A204.1 (cell line): ENCODE measurements around the gene ALOX5AP.

Experiments
- FAIRE-seq: peaks from 2 replicates; lab custom pipeline; 2012; peaks lifted over from hg19 to GRCh38; lab: Jason Lieb, UNC

ALOX5AP gene

DNA sequence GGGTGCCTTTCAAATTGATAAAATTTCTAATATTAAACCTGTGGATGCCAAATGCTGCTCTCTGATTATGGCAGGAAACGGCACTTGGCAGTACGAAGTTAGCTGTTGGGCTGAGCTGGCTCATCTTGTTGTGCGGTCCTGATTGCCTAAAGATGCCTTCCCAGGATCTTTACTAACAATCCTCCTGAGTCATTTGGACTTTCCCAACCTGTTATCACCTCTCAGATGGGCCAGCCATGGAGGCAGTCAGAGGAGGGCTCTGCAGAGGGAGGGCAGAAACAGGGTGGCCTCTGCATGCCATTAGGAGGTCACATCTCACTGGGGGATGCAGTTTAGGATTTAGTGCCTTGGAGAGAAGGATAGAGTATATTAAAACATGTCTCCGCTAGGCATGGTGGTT is 27.3 kb downstream of the ALOX5AP start:
- no peak for FAIRE-seq

DNA sequence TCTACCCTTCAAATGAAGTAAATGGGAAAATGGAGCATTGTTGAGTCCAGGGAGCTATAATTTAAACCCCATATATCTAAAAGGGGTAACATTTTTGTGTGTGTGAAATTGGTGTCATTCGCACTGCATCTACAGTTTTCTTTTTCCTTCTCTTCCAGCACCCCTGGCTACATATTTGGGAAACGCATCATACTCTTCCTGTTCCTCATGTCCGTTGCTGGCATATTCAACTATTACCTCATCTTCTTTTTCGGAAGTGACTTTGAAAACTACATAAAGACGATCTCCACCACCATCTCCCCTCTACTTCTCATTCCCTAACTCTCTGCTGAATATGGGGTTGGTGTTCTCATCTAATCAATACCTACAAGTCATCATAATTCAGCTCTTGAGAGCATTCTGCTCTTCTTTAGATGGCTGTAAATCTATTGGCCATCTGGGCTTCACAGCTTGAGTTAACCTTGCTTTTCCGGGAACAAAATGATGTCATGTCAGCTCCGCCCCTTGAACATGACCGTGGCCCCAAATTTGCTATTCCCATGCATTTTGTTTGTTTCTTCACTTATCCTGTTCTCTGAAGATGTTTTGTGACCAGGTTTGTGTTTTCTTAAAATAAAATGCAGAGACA is 28.6 kb downstream of the ALOX5AP start:
- FAIRE-seq = no peak

DNA sequence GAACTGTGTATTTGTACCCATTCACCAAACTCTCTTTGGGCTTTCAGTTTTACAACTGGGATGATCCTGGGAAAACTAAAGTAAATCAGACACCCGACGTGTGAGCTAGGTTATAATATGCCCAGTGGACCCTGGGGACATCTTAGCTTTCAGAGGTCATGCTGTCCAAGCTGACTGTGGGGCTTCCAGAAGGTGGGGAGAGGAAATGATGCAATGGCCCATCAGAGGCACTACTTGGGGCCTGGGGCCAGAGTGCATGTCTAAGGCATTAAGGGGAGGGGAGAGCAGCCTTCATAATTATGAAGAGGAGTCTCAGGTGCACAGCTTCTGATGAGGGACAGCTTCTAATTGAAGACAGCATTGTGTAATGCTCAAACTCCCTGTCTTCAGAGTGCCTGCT is 30.9 kb downstream of the ALOX5AP start:
- no peak for FAIRE-seq

DNA sequence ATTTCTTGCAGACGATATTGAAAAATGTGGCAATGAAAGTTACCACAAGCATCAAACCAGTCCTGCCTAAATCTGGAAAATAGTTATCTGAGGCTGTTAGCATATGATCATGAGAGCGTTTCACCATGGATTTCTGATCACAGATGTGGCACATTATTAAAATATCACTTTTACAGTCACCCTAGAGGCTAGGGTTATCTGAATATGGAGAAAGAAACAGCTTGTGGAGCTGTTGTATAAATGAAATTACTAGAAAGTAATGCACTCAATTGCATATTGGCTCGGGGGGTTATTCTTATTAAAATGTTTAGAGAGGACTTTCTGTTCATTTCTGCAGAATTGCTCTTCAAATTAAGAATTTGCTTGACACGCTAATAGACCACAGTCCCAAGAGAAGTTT is 35.6 kb downstream of the ALOX5AP start:
- FAIRE-seq = no peak

DNA sequence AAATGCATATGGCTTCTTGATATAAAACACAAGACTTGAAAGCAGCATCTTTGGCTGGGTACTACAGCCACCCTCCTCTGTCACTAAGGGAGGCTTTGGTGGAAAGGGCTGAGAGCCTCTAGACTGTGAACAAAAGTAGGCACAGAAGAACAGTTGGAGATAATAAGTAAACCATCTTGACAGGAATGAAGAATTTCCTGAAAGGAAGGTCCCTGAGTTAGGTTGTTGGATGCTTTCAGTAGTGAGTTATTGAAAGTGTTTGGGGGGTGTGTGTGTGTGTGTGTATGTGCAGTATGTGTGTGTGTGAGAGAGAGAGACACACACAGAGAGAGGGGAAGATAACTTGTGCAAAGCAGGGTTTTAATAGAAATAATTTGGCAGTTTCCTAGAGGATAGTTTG is 38.2 kb downstream of the ALOX5AP start:
- FAIRE-seq = no peak

DNA sequence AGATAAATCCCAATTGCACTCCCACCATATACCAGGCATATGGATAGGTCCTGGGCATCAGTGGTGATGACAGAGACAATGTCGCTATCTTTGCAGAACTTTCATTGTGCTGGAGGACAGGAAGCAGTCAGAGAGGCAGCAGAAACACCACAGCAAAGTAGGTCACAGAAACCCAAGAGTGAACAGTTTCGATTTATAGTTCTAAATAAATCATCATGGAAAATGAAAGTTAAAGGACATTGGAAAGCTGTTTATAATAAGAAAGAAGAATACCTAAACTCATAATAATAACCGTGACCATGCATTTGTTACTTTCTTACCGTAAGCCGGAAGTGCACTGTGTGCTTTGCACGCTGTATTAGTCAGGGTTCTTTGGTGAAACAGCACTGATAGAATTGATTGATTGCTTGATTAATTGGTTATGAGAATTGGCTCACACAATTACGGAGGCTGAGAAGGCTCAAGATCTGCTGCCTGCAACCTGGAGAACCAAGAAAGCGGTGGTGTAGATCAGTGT is 38.9 kb downstream of the ALOX5AP start:
- FAIRE-seq = no peak

DNA sequence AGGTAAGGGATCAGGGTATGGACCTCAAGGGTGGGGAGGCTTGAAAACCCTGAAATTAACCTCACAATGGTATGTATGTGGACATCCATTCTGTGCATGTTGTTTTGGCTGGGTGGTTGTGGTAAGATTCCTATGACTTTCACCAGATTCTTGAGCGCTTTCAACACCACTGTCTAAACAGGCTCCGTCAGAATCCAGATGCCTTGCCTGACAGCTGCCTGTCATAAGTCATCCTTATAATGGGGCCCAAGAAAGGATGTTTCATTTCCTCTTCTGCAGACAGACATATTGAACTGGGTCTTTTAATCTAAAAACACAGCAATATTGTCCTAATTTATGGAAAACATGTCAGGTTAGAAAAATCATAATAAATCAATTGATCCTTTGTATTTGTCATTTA is 41.3 kb downstream of the ALOX5AP start:
- FAIRE-seq = no peak

DNA sequence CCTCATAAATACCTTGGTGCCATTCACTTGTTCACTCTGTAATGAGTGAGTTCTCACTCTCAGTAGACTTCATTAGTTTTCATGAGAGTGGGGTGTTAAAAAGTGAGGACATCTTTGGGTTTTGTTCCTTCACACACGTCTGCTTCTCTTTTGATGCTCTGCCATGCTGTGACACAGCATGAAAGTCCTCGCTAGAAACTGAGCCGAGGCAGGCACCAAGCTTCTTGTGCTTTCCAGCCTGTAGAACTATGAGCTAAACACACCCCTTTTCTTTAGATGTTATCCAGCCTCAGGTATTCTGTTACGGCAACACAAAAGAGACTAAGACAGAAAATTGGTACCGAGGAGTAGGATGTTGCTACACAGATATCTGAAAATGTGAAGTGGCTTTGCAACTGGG is 43.7 kb downstream of the ALOX5AP start:
- no peak for FAIRE-seq

DNA sequence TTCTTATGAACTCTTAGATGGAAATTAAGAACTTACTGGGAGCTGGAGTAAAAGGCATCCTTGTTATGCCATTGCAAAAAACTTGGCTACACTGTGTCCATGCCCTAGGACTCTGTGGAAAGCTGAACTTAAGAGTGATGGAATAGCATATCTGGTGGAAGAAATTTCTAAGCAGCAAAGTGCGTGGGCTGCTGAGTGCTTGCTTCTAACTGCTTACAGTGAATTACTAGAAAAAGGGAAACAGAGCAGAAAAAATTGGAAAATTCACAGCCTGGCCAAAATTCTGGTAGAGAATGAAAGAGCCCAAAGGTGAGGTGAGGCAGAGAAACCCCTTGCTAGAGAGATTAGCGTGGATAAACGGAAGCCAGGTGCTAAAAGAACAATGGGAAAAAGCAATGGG is 44.3 kb downstream of the ALOX5AP start:
- FAIRE-seq = no peak

DNA sequence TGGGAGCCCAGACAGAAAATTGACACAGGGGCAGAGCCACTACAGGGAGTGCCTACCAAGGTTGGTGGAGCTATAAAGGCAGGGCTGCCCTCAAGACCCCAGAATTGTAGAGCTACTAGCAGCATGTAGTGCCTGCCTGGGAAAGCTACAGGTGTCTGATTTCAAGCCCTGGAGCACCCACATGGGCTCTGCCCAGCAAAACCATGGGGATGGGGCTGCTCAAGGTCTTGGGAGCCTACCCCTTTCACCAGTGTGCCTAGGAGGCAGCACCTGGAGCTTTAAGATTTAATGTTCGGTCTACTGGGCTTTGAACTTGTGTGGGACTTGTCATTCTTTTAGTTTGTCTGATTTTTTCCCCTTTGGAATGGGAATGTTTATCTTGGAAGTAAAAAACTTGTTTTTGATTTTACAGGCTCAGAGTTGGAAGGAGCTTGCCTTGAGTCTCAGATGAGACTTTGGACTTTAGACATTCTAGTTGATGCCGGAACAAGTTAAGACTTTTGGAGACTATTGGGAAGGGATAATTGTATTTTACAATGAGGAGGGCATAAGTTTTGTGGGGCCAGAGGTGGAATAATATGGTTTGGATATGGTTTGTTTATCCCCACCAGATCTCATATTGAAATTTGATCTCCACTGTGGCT is 45.1 kb downstream of the ALOX5AP start:
- no peak for FAIRE-seq

DNA sequence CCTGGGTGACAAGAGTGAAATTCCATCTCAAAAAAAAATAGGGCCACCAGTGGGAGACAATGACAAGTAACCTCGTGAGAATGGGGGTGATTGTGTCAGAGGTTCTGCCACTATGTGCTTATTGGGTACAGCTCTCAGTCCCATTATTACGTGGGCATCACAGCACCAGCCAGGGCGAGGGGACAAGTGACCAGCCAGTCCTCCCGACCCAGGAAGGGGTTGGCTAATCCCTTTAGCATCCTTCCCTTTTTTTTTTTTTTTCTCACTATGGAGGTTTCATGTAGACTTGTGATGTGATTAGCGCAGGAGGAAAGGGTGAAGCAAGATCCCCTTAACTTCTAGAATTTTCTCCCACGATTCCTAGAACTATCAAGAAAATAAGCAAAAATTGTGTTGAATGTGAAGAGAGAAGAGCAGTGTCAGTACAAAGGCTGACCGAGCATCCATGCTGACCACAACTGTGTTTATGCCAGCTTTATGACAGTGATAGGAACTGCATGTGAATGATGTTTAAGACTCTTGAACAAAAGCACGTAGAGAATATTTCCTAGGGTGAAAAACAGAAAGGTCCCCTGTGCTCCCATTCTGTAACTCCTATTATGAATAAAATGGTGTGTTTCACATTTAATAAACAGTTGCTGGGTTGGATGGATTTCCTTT is 50.0 kb downstream of the ALOX5AP start:
- no peak for FAIRE-seq

DNA sequence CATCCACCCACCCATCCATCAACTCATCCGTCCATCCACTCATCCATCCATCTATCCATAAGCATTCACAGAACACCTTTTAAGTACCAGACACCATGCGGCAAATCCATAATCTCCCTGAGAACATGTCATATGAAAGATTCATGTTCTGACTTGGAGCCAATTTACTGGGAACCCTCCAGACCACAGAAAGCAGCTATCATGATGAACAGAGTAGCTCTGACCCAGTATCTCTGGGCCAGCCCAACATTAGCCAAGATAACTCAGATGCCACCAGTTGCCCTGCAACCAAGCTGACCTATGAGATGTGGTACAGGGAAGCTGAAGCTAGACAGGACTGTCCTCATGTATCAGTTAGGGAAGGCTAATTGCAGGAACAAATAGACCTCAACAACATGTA is 51.3 kb downstream of the ALOX5AP start:
- FAIRE-seq = no peak

DNA sequence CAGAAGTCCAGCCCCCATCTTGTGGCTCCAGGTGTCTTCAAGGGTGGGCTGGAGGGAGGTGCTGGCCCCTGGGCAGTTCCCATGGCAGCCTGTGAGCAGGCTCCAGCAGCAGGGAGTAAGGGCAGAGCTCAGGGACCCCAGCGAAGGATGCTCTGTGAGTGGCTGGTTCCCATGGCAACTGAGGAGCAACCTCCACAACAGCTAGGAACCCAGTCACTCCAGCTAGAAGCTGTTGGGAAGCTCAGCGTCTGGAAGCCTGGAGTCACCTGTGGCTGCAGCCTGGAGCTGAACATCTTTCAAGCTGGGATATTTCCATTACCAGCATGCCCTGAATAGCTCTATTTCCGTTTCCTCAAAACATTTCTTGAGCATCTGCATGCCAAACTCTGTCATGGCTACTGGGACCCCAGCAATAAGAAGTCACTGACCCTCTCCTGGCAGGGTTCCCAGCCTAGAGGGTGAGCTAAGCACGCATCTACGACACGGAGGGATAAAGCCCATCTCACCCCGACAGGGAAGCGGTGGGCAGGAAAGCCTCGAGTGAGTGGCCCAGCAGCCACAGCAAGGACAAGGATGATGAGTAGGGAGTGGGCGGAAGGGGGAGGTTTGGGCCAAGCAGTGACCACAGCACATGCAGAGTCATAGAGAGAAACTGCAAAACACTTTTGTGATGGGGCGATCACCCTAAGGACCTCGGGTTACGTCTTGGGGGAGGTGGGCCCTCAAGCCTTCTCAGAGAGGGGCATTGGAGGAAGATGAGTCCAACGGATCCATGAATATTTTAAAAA is 52.6 kb downstream of the ALOX5AP start:
- FAIRE-seq = no peak

DNA sequence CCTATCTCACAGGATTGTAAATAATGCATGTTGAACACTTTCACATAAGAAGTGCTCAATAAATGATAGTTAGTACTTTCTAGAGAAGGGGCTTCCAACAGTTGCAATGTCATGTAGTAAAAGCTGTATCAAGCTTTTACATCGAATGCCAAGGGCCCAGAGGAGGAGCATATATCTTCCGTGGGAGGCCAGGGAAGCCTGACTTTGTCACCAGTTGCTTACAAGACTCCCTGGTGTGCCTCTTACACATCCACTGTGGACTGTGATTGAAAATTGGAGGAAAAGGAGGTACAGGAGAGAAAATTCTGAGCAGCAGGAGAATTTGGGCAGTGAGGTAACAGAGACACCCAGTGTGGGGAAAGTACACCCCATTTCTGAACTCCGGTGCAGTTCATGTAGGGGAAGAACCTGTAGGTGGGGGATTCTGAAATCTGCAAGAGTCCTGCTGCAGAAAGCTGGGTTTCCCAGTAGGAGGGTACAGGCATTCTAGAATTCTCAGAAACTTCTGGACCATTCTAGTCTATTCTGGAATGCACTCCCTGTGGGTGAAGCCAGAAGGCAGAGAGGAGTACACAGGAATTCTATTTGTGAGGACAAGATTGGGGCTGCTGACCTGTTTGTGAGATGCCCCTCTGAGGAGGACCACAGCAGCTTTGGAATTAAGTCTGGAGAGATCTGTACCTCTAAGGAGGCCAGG is 54.0 kb downstream of the ALOX5AP start:
- no peak for FAIRE-seq

DNA sequence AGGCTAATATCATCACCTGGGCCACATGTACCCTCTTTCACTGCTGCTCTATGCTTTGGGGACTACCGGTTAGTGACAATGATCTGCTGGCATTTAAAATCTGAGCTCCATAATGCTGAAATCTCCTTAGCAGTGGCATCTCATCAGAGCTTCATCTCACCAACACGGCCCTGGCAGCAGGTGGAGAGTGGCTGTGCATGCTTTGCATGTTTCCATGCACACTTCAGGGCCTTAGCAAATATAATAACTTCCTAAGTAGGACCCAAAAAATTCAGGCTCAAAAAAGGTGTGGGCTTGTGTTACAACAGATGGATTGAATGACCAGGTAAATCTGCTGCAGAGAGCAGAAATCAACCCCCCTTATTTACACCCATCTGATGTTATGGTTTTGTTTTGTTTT is 55.2 kb downstream of the ALOX5AP start:
- no peak for FAIRE-seq

DNA sequence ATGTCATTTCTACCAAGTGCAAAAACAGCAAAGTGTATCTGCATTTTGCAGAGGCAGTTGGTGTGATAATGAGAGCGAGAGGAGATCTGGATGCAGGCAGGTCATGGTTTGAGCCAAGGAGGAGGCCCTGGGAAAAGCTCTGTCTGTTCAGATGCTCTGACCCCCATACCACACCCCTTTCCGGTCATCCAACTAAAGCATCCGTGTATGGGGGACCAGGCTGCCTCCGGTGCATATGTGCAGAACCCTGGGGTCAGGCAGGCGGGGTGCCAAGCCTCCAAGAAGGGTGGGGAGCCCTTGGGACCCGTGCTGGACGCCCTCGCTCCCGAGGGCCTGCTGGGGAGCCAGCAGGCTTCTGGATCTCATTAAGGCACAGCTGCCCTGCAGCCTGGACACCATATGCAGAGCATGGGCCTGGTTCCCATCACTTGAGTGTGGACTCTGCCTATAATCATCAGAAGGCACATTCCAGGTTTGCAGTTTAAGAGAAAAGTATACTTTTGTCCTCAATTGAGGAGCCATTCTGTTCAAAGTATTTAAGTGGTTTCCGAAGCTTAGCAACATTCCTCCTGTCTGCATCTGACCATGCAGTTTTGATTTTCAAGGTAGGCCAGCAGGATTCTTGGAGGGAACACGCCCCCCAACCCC is 56.1 kb downstream of the ALOX5AP start:
- peak; percentile 35 for FAIRE-seq

DNA sequence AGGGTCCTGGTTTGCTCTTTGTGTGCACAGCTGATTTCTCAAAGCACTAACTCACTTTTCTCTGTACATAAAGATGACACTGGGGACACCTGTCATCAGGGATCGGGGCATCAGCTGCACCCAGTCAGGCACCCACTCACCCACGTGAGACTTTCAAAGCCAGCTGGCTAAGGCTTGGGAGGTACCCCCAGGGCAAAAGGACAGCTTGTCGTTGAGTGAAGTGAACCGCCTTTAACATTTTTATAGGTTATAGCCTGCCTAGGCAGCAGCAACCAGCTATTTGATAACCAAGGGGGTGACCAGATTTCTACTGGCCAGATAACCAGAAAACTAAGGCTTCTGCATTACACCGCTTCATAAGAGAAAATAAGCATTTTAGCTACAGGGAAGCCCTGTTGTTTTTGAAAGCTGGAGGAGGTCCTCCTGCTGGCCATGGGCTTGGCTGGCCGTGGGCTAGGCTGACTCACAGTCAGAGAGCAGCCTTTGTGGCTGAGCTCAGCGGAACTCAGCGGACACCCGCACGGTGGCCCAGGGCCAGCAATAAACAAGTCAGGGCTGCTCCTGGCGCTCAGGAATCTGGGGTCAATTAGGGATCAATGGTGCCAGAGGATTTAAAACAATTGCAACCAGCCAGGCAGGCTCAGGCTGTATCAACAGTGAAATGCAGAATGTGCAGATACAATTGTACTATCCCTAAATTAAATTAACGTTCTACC is 57.1 kb downstream of the ALOX5AP start:
- FAIRE-seq = peak; percentile 80

DNA sequence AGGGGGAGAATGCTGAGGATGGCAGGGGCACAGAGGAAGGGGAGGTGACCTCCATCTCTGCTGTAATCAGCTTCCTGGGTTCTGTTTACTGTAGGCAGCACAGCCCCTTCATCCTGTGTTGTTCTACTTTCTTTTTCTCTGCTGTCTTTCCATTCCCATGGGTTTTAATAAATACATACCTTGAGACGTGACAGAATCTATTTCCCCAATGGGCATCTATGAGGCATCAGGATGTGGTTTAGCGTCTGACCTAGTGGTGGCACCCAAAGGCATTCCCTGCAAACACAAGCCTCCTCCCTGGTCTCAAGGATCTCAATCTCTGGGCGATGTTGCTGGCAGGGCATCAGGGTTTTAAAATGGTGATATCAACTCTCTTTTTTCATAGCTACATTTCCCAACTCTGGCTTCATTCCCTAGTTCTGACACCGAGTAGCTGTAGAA is 60.8 kb downstream of the ALOX5AP start:
- peak; percentile 66 for FAIRE-seq

DNA sequence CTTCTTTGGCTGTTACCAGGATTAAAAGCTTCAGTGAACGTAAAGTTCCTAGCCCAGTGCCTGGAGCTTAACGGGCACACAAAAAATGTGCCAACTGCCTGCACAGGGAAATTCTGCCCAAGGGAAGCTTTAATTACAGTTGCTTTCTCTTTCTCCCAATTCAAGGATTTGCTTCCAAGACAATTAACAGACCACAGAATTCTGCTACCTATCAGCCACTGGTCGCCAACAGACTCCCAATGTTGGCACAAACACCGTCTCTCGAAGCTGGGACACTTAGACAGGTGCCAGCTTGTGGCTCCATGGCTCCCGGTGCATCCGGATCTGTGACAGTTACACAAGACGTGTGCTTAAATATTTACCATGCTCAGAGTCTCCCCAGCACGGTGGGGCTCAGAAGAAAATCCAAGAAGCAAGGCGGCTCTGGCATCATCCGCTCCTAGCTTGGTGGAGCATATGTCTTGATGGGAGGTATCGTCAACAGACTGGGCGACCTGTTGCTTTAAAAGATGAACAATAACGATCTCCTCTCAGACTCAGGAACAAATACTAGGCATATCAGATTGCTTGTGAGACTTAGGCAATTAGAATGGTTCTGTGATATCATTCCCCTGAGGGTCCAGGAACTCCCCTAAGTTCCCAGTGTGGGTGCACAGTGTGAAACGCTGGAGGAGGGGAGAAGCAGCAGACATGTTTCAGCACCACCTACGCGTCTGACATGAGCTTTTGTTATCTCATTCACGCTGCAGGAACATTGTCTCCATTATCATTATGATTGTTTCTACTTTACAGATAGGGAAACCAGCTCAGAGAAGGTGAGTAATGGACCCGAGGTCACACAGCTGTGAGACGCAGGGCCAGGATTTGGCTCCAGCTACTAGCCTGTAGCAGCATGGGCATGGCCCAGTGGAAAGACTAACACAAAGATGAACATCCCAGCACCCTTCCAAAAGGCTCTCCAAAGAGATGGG is 61.6 kb downstream of the ALOX5AP start:
- FAIRE-seq = no peak
